IMR-90 (cell line): Measurements from ENCODE around the gene MOCOS. TPM values are rescaled to one million over a fixed set of nuclear protein-coding genes. Genes with fewer than 3 reads are reported as not detected.

Source experiments
- ATAC-seq: fragments of 200-7000 bp; cut with Tn5 transposase; 2 replicates; pipeline ENCODE4 v1.9.1; 2020; ENCODE audit warnings: low read depth, mild to moderate bottlenecking, moderate library complexity
- BruUV-seq: library from RNA; stranded (reverse); fragments of 400-500 nt; replicated peaks from 2 replicates; lab custom pipeline; 2021; lab: Mats Ljungman, UMichigan
- CTCF ChIA-PET: fragments of 300-600 bp; formaldehyde crosslinking; extraction: SDS; loops from one replicate; lab custom pipeline; 2021; ENCODE audit warnings: antibody characterized with exemption; lab: Yijun Ruan, JAX
- POLR2A ChIA-PET: fragments of 300-600 bp; sonication (Branson Sonifier 250); formaldehyde crosslinking; loops from one replicate; lab custom pipeline; 2022; ENCODE audit warnings: antibody characterized with exemption; ENCODE audit not compliant: unreplicated experiment; lab: Charles Lee
- DNase-seq: peaks from one replicate; pipeline ENCODE4 v3.0.0; 2013
- H2AFZ ChIP-seq: replicated peaks from 2 replicates; pipeline ENCODE3; 2013; ENCODE audit warnings: low read length, mild to moderate bottlenecking; ENCODE audit not compliant: poor library complexity
- H2AK5ac ChIP-seq: 2 replicates; pipeline ENCODE4 v1.6.1; 2013; ENCODE audit warnings: low read depth, low read length, inconsistent platforms
- H2AK9ac ChIP-seq: replicated peaks from 2 replicates; pipeline ENCODE3; 2013; ENCODE audit warnings: mild to moderate bottlenecking, low read depth, low read length, moderate library complexity; ENCODE audit not compliant: poor library complexity
- H2BK120ac ChIP-seq: 2 replicates; pipeline ENCODE4 v1.6.1; 2013; ENCODE audit warnings: low read depth, low read length, inconsistent platforms
- H2BK15ac ChIP-seq: 3 replicates; pipeline ENCODE4 v1.6.1; 2013; ENCODE audit warnings: low read depth, low read length, inconsistent platforms
- H2BK20ac ChIP-seq: 2 replicates; pipeline ENCODE4 v1.6.1; 2013; ENCODE audit warnings: low read depth, mild to moderate bottlenecking, inconsistent platforms, low read length, moderate library complexity
- H2BK5ac ChIP-seq: 2 replicates; pipeline ENCODE4 v1.6.1; 2013; ENCODE audit warnings: mild to moderate bottlenecking, low read depth, low read length, inconsistent platforms; ENCODE audit not compliant: poor library complexity, severe bottlenecking
- H3K14ac ChIP-seq: replicated peaks from 2 replicates; pipeline ENCODE4 v1.6.1; 2013; ENCODE audit warnings: low read depth, low read length, inconsistent platforms
- H3K18ac ChIP-seq: 2 replicates; pipeline ENCODE4 v1.6.1; 2013; ENCODE audit warnings: low read depth, low read length, control low read depth
- H3K23ac ChIP-seq: 2 replicates; pipeline ENCODE4 v1.6.1; 2013; ENCODE audit warnings: low read depth, low read length, inconsistent platforms
- H3K27ac ChIP-seq: 2 replicates; pipeline ENCODE4 v1.5.1; 2013; ENCODE audit warnings: mild to moderate bottlenecking, control low read depth, low read length; ENCODE audit not compliant: insufficient read depth
- H3K27me3 ChIP-seq: 2 replicates; pipeline ENCODE4 v1.6.1; 2013; ENCODE audit warnings: low read length; ENCODE audit not compliant: control insufficient read depth, insufficient read depth
- H3K36me3 ChIP-seq: 2 replicates; pipeline ENCODE4 v1.6.1; 2013; ENCODE audit warnings: low read length, mixed read lengths; ENCODE audit not compliant: control insufficient read depth, insufficient read depth
- H3K4ac ChIP-seq: 2 replicates; pipeline ENCODE4 v1.6.1; 2013; ENCODE audit warnings: low read depth, low read length, inconsistent platforms
- H3K4me1 ChIP-seq: 2 replicates; pipeline ENCODE4 v1.6.1; 2013; ENCODE audit warnings: low read length, mixed read lengths; ENCODE audit not compliant: control insufficient read depth, insufficient read depth
- H3K4me2 ChIP-seq: 2 replicates; pipeline ENCODE4 v1.6.1; 2013; ENCODE audit warnings: low read depth, mild to moderate bottlenecking, control low read depth, low read length, moderate library complexity
- H3K4me3 ChIP-seq: 2 replicates; pipeline ENCODE4 v1.5.1; 2013; ENCODE audit warnings: low read depth, mild to moderate bottlenecking, control low read depth, low read length, moderate library complexity; ENCODE audit not compliant: insufficient read depth
- H3K56ac ChIP-seq: 2 replicates; pipeline ENCODE4 v1.6.1; 2013; ENCODE audit warnings: low read length, inconsistent platforms; ENCODE audit not compliant: insufficient read depth; ENCODE audit errors: extremely low read depth
- H3K79me1 ChIP-seq, 2 experiments: 2 replicates each; pipeline ENCODE4 v1.6.1; 2013; ENCODE audit warnings: low read length in 2 of 2, inconsistent platforms in 1 of 2, low read depth in 1 of 2
- H3K9ac ChIP-seq: 2 replicates; pipeline ENCODE4 v1.6.1; 2013; ENCODE audit warnings: low read depth, low read length, control low read depth
- H3K9me1 ChIP-seq: 2 replicates; pipeline ENCODE4 v1.6.1; 2013; ENCODE audit warnings: low read length, inconsistent platforms; ENCODE audit not compliant: insufficient read depth
- H3K9me3 ChIP-seq: 2 replicates; pipeline ENCODE4 v1.6.1; 2013; ENCODE audit warnings: low read length; ENCODE audit not compliant: control insufficient read depth, insufficient read depth
- H4K20me1 ChIP-seq: 2 replicates; pipeline ENCODE4 v1.6.1; 2013; ENCODE audit warnings: low read length, inconsistent platforms; ENCODE audit not compliant: insufficient read depth
- H4K5ac ChIP-seq: 2 replicates; pipeline ENCODE4 v1.6.1; 2013; ENCODE audit warnings: mild to moderate bottlenecking, low read depth, low read length, control low read depth
- H4K8ac ChIP-seq, 2 experiments: 2 replicates each; pipeline ENCODE4 v1.6.1; 2013; ENCODE audit warnings: low read depth in 2 of 2, low read length in 2 of 2, control low read depth in 1 of 2, inconsistent platforms in 1 of 2
- H4K91ac ChIP-seq: 2 replicates; pipeline ENCODE4 v1.6.1; 2013; ENCODE audit warnings: low read depth, low read length, inconsistent platforms; ENCODE audit not compliant: insufficient read depth
- CEBPB ChIP-seq: IDR thresholded peaks from 2 replicates; pipeline ENCODE4 v1.6.1; 2012; ENCODE audit warnings: low read depth, low read length, improper control_type of control experiment
- FOS ChIP-seq: fragments of 150-350 bp; IDR thresholded peaks from 2 replicates; pipeline ENCODE4 v1.6.1; 2016; ENCODE audit warnings: low read depth, low read length
- MAZ ChIP-seq: IDR thresholded peaks from 2 replicates; pipeline ENCODE4 v1.6.1; 2012; ENCODE audit warnings: low read depth, mild to moderate bottlenecking, low read length, improper control_type of control experiment, moderate library complexity, borderline replicate concordance
- MXI1 ChIP-seq: IDR thresholded peaks from 2 replicates; pipeline ENCODE4 v1.6.1; 2012; ENCODE audit warnings: low read depth, mild to moderate bottlenecking, low read length, moderate library complexity, borderline replicate concordance
- POLR2A ChIP-seq: IDR thresholded peaks from 2 replicates; pipeline ENCODE4 v1.6.1; 2012; ENCODE audit warnings: mild to moderate bottlenecking, low read depth, low read length
- RAD21 ChIP-seq: IDR thresholded peaks from 2 replicates; pipeline ENCODE4 v1.6.1; 2012; ENCODE audit warnings: low read length, improper control_type of control experiment
- RCOR1 ChIP-seq: IDR thresholded peaks from 2 replicates; pipeline ENCODE4 v1.6.1; 2012; ENCODE audit warnings: mild to moderate bottlenecking, low read length, improper control_type of control experiment; ENCODE audit not compliant: insufficient replicate concordance
- RFX5 ChIP-seq: IDR thresholded peaks from 2 replicates; pipeline ENCODE4 v1.8.0; 2012; ENCODE audit warnings: low read depth, mild to moderate bottlenecking, low read length, moderate library complexity
- WGBS, 2 experiments: methylation state at CpG; one replicate each; pipeline versions ENCODE4 v1.1.5 to v1.1.7; 2013; ENCODE audit warnings: missing lambda C conversion rate in 2 of 2; ENCODE audit not compliant: insufficient read length in 1 of 2; ENCODE audit errors: extremely low coverage in 2 of 2; 5-methylcytosine and 5-hydroxymethylcytosine counted together
- dilution Hi-C: fragments of 300-500 bp; cut with HindIII; formaldehyde crosslinking; loops from one replicate; pipeline ENCODE4 v1.14.3; 2018; ENCODE audit warnings: low sequenced_read_pairs; ENCODE audit not compliant: unreplicated experiment
- in situ Hi-C: fragments of 300-500 bp; cut with MboI; formaldehyde crosslinking; loops from 3 replicates; pipeline ENCODE4 v1.14.3; 2019; ENCODE audit warnings: low sequenced_read_pairs, inconsistent platforms, mixed read lengths
- intact Hi-C: fragments of 100-400 bp; cut with micrococcal nuclease; formaldehyde crosslinking; loops from 2 replicates; pipeline ENCODE4 v1.10.0; 2022
- polyA plus RNA-seq, 3 experiments: library from polyadenylated mRNA; depleted of rRNA; stranded (reverse); fragments of >200 nt; gene quantifications; 2 replicates each; pipeline ENCODE4 v1.2.3, GENCODE V29; 2012; ENCODE audit warnings: low replicate concordance in 1 of 3
- total RNA-seq: library from RNA; depleted of rRNA; stranded (reverse); fragments of >200 nt; gene quantifications from 2 replicates; pipeline ENCODE4 v1.2.3, GENCODE V29; 2012

Gene MOCOS
- total and polyA plus RNA-seq, 2 of the 4 experiments (the other 2 are of a cell fraction) = 1.1 to 2.2 TPM

DNA sequence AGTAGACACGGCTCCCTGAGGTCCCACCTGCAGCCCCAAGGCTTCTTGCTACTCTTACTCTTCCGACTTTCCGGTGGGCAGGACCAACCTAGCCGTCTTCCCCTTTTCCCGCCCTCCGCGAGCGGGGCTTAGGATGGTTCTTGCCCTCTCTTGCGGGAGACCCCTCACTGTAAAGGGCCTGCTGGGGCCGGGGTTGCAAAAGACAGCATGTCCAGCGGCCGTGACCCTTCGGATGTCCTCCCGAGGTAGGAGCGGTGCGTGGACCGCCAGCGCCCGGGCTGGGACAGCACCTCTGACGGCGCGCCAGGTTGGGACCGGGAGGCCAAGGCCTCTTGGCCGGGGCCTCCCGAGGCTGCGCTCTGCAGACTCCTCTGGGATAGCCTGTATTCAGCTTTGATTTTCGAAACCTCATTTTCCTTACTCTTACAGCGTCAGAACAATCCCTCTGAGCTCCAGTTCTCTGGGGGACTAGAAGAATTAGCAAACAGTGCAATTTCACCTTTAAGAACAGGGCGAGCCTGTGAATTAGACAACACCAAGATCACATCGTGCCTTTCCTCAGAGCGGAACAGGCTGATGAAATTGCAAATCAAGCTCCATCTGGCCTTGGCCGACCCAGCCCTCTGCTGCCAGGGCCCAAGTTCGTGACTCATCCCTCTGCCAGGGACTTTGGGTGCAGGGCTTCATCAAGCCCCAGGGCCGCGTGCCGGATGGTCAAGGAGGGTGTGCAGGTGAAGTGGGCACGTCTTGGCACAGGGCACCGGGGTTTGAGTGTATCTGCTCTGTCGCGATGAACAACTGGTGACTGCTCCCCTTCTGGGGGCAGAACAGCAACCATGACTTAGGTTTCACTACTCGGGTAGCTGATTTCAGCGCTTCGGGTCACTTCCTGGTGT, 777 bp downstream of the MOCOS start (continued):
- TF ChIP-seq RFX5 (no peak), CEBPB (no peak)

DNA sequence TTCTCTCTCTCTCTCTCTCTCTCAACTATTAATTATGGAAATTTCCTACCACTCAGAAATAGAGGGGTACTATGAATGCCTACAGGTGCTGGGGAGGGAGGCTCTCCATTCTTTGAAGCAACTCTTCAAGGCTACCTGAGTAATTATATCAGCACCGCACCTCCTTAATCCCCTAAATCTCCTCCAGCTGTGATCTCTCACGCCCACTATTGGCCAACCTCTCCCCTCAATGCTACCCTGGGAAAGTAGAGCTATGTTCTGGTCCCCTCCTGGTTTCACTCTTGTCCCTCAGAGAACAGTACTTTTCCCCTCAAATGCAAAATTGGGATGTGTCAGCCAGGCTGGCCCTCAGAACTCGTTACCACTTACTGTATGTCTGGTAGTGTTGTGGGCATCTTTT, 1.6 kb downstream of the MOCOS start:
- no peak overlapping the region for H4K8ac ChIP-seq
- in situ Hi-C loops = no loop called here
- POLR2A ChIA-PET = no interaction called here

More for the DNA sequence above, 1.6 kb downstream of the MOCOS start:
- Histone ChIP-seq H2AFZ (no peak overlapping the region), H3K36me3 (no peaks in the 10 kb centered on the region), H3K4me3 (no peak overlapping the region), H3K9me1 (peaks cover 10% of the 10 kb centered on the region; the same call in 1 of the 2 replicates), H3K79me1 (peaks cover 7 to 23% of the 10 kb centered on the region in 2 experiments; a peak in 3 of 4 replicates), H3K23ac (no peak overlapping the region), H3K9ac (no peak overlapping the region), H2AK9ac (no peak overlapping the region), H2AK5ac (no peak overlapping the region), H3K4me1 (peaks cover 12% of the 10 kb centered on the region; the same call in 1 of the 2 replicates), H3K9me3 (no peaks in the 10 kb centered on the region), H2BK5ac (no peak overlapping the region), H3K27me3 (no peaks in the 10 kb centered on the region), H3K4ac (no peak overlapping the region), H3K4me2 (peak overlapping the region; percentile 89; the same call in 1 of the 2 replicates), H2BK20ac (no peak overlapping the region), H3K56ac (no peak overlapping the region), H4K5ac (no peak overlapping the region), H3K18ac (no peak overlapping the region), H3K27ac (no peak overlapping the region), H2BK15ac (no peak overlapping the region), H3K14ac (no peak overlapping the region), H2BK120ac (no peak overlapping the region), H4K91ac (no peak overlapping the region), H4K20me1 (no peaks in the 10 kb centered on the region)
- TF ChIP-seq RCOR1 (no peak), POLR2A (no peak), MXI1 (no peak), MAZ (no peak), FOS (no peak), RAD21 (no peak)
- intact Hi-C loops = no loop called here
- dilution Hi-C loops = no loop called here
- DNase-seq (no peak), ATAC-seq (no peak)
- BruUV-seq = TSS peak; percentile 46
- WGBS, 2 experiments = no CpG with 5 or more reads among the region's 3 CpGs
- CTCF ChIA-PET = no interaction called here
